HepG2 (cell line): Measurements from ENCODE around the gene ISCA2. TPM values are rescaled to one million over a fixed set of nuclear protein-coding genes. Genes with fewer than 3 reads are reported as not detected.

Experiments
- ATAC-seq: fragments of 200-7000 bp; cut with Tn5 transposase; 3 replicates; pipeline ENCODE4 v1.9.1; 2020; ENCODE audit warnings: mild to moderate bottlenecking, moderate library complexity
- BruUV-seq: library from RNA; stranded (reverse); fragments of 400-500 nt; replicated peaks from 2 replicates; lab custom pipeline; 2021; lab: Mats Ljungman, UMichigan
- CTCF ChIA-PET: fragments of 300-600 bp; formaldehyde crosslinking; extraction: SDS; loops from one replicate; lab custom pipeline; 2021; ENCODE audit warnings: low total read pairs, inconsistent platforms, low intra/inter-chr PET ratio; lab: Yijun Ruan, JAX
- POLR2A ChIA-PET: fragments of 350-600 bp; sonication (Branson Sonifier 250); formaldehyde crosslinking; loops from one replicate; lab custom pipeline; 2020; ENCODE audit warnings: antibody characterized with exemption, inconsistent platforms; lab: Yijun Ruan, JAX
- DNase-seq: peaks from one replicate; pipeline ENCODE4 v3.0.0-alpha.2; 2015; ENCODE audit warnings: low spot score
- FAIRE-seq: peaks from 3 replicates; lab custom pipeline; 2011; peaks lifted over from hg19 to GRCh38; lab: Jason Lieb, UNC
- H2AFZ ChIP-seq: one replicate; pipeline ENCODE4 v1.6.1; 2011; ENCODE audit warnings: low read length, inconsistent platforms
- H3K27ac ChIP-seq: fragments of 300-600 bp; 3 replicates; pipeline ENCODE4 v1.8.0; 2011; ENCODE audit warnings: mixed run types, mild to moderate bottlenecking, mixed read lengths, low read length, inconsistent platforms; ENCODE audit not compliant: insufficient read depth; ENCODE audit errors: extremely low read length
- H3K27me3 ChIP-seq, 2 experiments: fragments of 200-600 bp in 1 of 2; 2 replicates in 1 of 2; 3 replicates in 1 of 2; pipeline versions ENCODE4 v1.6.0 to v1.8.0; 2011; ENCODE audit warnings: low read length in 2 of 2, mild to moderate bottlenecking in 2 of 2, moderate library complexity in 2 of 2, inconsistent platforms in 1 of 2; ENCODE audit not compliant: insufficient read depth in 2 of 2, control insufficient read depth in 1 of 2
- H3K36me3 ChIP-seq, 2 experiments: fragments of 200-600 bp in 1 of 2; replicated peaks in 1 of 2; 2 replicates in 1 of 2; 3 replicates in 1 of 2; pipeline versions ENCODE4 v1.5.1 to v1.8.0; 2011; ENCODE audit warnings: low read length in 2 of 2, inconsistent platforms in 1 of 2; ENCODE audit not compliant: insufficient read depth in 2 of 2, control insufficient read depth in 1 of 2
- H3K4me1 ChIP-seq: 2 replicates; pipeline ENCODE4 v1.5.1; 2012; ENCODE audit warnings: low read length, inconsistent platforms; ENCODE audit not compliant: insufficient read depth
- H3K4me2 ChIP-seq: 2 replicates; pipeline ENCODE4 v1.6.0; 2011; ENCODE audit warnings: low read depth, low read length, inconsistent platforms
- H3K4me3 ChIP-seq, 3 experiments: fragments of 200-600 bp in 1 of 3; sonication (generic), shearing (Covaris generic) in 1 of 3; replicated peaks in 1 of 3; 2 replicates each; pipeline ENCODE4 v1.5.1; 2011 to 2016; ENCODE audit warnings: low read length in 3 of 3, inconsistent platforms in 2 of 3, low read depth in 2 of 3, mild to moderate bottlenecking in 2 of 3, control low read depth in 1 of 3, mixed read lengths in 1 of 3; ENCODE audit not compliant: insufficient read depth in 1 of 3
- H3K79me2 ChIP-seq: one replicate; pipeline ENCODE4 v1.6.1; 2011; ENCODE audit warnings: low read length, inconsistent platforms; ENCODE audit not compliant: insufficient read depth
- H3K9ac ChIP-seq: 2 replicates; pipeline ENCODE4 v1.6.0; 2011; ENCODE audit warnings: mild to moderate bottlenecking, low read depth, low read length, inconsistent platforms; ENCODE audit not compliant: insufficient read depth
- H3K9me3 ChIP-seq: 2 replicates; pipeline ENCODE4 v1.5.1; 2012; ENCODE audit warnings: mild to moderate bottlenecking, low read length
- H4K20me1 ChIP-seq: 2 replicates; pipeline ENCODE4 v1.6.0; 2011; ENCODE audit warnings: inconsistent platforms, mild to moderate bottlenecking, low read length, moderate library complexity; ENCODE audit not compliant: insufficient read depth
- ATAD3A ChIP-seq: sonication (generic); formaldehyde crosslinking; IDR thresholded peaks from 2 replicates; pipeline ENCODE4 v1.4.0; 2020; ENCODE audit warnings: missing genetic modification reagents
- CAMTA2 ChIP-seq: sonication (generic); formaldehyde crosslinking; IDR thresholded peaks from 2 replicates; pipeline ENCODE4 v1.4.0; 2020; ENCODE audit warnings: mild to moderate bottlenecking, missing genetic modification reagents, borderline replicate concordance
- MIER2 ChIP-seq: IDR thresholded peaks from 2 replicates; pipeline ENCODE4 v1.6.1; 2016; ENCODE audit warnings: missing biosample characterization, missing genetic modification reagents
- SKI ChIP-seq: fragments of 450-650 bp; IDR thresholded peaks from one replicate; pipeline ENCODE4 v1.6.1; 2018; ENCODE audit warnings: mild to moderate bottlenecking; ENCODE audit not compliant: partially characterized antibody
- ZNF44 ChIP-seq: sonication (generic); formaldehyde crosslinking; IDR thresholded peaks from 2 replicates; pipeline ENCODE4 v1.5.1; 2020; ENCODE audit warnings: mild to moderate bottlenecking, missing genetic modification reagents
- ZNF546 ChIP-seq: sonication (generic); formaldehyde crosslinking; conservative IDR thresholded peaks from 2 replicates; pipeline ENCODE4 v1.8.1; 2023; ENCODE audit warnings: mild to moderate bottlenecking, missing genetic modification reagents
- ZNF552 ChIP-seq: sonication (generic); formaldehyde crosslinking; IDR thresholded peaks from 2 replicates; pipeline ENCODE4 v1.9.0; 2022; ENCODE audit warnings: missing genetic modification reagents, mild to moderate bottlenecking, borderline replicate concordance
- ZNF83 ChIP-seq: sonication (generic); formaldehyde crosslinking; IDR thresholded peaks from 2 replicates; pipeline ENCODE4 v1.4.0; 2020; ENCODE audit warnings: missing genetic modification reagents, mild to moderate bottlenecking, borderline replicate concordance
- WGBS: methylation state at CpG from one replicate; pipeline ENCODE4 v1.1.6; 2017; ENCODE audit warnings: low lambda C conversion rate; 5-methylcytosine and 5-hydroxymethylcytosine counted together
- in situ Hi-C: cut with HindIII; loops from 2 replicates; pipeline ENCODE4 v1.10.0; 2017; ENCODE audit warnings: low pct_unique_long_range_greater_than_20kb; ENCODE audit not compliant: extremely low pct_ligation_motif_present
- intact Hi-C: fragments of 100-400 bp; cut with micrococcal nuclease; formaldehyde crosslinking; loops from one replicate; pipeline ENCODE4 v1.10.0; 2022; ENCODE audit not compliant: unreplicated experiment
- polyA plus RNA-seq, 8 experiments: library from polyadenylated mRNA; depleted of rRNA in 3 of 8; stranded (reverse) in 7 of 8; unstranded in 1 of 8; fragments of >200 nt; fragmentation: Illumina TruSeq in 4 of 8; extraction: Trizol in 4 of 8; gene quantifications; 2 replicates each; pipeline versions ENCODE4 v1.2.1 to v1.2.3, GENCODE V29; 2011 to 2016; ENCODE audit warnings: low read depth in 4 of 8, missing spikeins in 1 of 8, mixed read lengths in 1 of 8; ENCODE audit not compliant: insufficient read depth in 1 of 8
- total RNA-seq, 5 experiments: library from RNA; depleted of rRNA; stranded (reverse); fragments of >200 nt; fragmentation: Illumina TruSeq; extraction: Trizol; gene quantifications; 2 replicates each; pipeline ENCODE4 v1.2.3, GENCODE V29; 2016; ENCODE audit warnings: low read depth in 1 of 5
- TF ChIP-seq, protein P1 (sequence below): fragments of 450-650 bp; IDR thresholded peaks from 2 replicates; pipeline ENCODE4 v1.6.1; 2017; ENCODE audit warnings: mild to moderate bottlenecking
- TF ChIP-seq, protein P2 (sequence below): sonication (generic); formaldehyde crosslinking; IDR thresholded peaks from 2 replicates; pipeline ENCODE4 v1.4.0; 2020; ENCODE audit warnings: missing genetic modification reagents
- TF ChIP-seq, protein P3 (sequence below): sonication (generic); formaldehyde crosslinking; IDR thresholded peaks from 2 replicates; pipeline ENCODE4 v1.8.1; 2023; ENCODE audit warnings: mild to moderate bottlenecking, inconsistent platforms, moderate library complexity, missing genetic modification reagents, borderline replicate concordance

Gene ISCA2
- total and polyA plus RNA-seq, 2 of the 13 experiments (the other 11 are each of a cell fraction or from before 2014, with no cell fraction given), result 32.1 to 43.4 TPM

DNA sequence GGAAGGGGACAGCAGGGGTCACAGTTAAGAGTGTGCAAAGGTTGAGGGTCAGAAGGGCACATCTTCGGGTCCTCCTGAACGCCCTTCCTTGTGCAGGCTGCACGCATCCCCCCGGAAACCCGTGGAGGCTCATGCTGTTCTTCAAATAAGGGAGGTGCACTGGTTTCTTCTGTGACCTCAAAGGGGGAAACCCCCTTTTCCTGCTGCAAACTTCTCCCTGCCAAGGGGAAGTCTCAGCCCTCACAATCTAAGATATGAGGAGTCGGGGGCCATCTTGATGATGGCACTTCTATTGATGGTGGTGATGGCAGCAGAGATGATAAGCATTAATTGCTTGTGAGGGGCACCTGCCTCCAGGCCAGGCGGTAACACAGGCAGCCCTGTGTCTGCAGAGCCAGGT, 40.0 kb downstream of the ISCA2 start:
- H3K27me3 ChIP-seq, result peaks cover 2 to 34% of the 10 kb centered on the region in 2 experiments; a peak in 3 of 5 replicates
- CTCF ChIA-PET, result no interaction called here
- no peak for FAIRE-seq
- H3K27ac ChIP-seq, result no peak overlapping the region
- no peak overlapping the region for H3K4me3 ChIP-seq
- no peaks in the 10 kb centered on the region for H3K79me2 ChIP-seq
- no peak for ATAC-seq
- H3K9me3 ChIP-seq, result no peaks in the 10 kb centered on the region
- H2AFZ ChIP-seq, result no peak overlapping the region
- no peak for TF ChIP-seq SKI
- TF ChIP-seq ZNF552, result no peak
- TF ChIP-seq CAMTA2 (CRISPR knock-in tag), result no peak
- TF ChIP-seq ZNF83 (CRISPR knock-in tag), result no peak
- no peak for TF ChIP-seq ZNF44 (CRISPR knock-in tag)
- TF ChIP-seq, protein P1, sequence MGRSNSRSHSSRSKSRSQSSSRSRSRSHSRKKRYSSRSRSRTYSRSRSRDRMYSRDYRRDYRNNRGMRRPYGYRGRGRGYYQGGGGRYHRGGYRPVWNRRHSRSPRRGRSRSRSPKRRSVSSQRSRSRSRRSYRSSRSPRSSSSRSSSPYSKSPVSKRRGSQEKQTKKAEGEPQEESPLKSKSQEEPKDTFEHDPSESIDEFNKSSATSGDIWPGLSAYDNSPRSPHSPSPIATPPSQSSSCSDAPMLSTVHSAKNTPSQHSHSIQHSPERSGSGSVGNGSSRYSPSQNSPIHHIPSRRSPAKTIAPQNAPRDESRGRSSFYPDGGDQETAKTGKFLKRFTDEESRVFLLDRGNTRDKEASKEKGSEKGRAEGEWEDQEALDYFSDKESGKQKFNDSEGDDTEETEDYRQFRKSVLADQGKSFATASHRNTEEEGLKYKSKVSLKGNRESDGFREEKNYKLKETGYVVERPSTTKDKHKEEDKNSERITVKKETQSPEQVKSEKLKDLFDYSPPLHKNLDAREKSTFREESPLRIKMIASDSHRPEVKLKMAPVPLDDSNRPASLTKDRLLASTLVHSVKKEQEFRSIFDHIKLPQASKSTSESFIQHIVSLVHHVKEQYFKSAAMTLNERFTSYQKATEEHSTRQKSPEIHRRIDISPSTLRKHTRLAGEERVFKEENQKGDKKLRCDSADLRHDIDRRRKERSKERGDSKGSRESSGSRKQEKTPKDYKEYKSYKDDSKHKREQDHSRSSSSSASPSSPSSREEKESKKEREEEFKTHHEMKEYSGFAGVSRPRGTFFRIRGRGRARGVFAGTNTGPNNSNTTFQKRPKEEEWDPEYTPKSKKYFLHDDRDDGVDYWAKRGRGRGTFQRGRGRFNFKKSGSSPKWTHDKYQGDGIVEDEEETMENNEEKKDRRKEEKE, result no peak
- TF ChIP-seq, protein P2, sequence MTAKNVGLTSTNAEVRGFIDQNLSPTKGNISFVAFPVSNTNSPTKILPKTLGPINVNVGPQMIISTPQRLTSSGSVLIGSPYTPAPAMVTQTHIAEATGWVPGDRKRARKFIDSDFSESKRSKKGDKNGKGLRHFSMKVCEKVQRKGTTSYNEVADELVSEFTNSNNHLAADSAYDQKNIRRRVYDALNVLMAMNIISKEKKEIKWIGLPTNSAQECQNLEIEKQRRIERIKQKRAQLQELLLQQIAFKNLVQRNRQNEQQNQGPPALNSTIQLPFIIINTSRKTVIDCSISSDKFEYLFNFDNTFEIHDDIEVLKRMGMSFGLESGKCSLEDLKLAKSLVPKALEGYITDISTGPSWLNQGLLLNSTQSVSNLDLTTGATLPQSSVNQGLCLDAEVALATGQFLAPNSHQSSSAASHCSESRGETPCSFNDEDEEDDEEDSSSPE, result no peak
- TF ChIP-seq, protein P3, sequence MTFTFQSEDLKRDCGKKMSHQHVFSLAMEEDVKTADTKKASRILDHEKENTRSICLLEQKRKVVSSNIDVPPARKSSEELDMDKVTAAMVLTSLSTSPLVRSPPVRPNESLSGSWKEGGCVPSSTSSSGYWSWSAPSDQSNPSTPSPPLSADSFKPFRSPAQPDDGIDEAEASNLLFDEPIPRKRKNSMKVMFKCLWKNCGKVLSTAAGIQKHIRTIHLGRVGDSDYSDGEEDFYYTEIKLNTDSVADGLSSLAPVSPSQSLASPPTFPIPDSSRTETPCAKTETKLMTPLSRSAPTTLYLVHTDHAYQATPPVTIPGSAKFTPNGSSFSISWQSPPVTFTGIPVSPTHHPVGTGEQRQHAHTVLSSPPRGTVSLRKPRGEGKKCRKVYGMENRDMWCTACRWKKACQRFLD, result no peak
- TF ChIP-seq ZNF546 (CRISPR knock-in tag), result no peak
- no peak for TF ChIP-seq MIER2 (CRISPR knock-in tag)
- no peak for TF ChIP-seq ATAD3A (CRISPR knock-in tag)
- H3K4me2 ChIP-seq, result no peak overlapping the region
- POLR2A ChIA-PET, result no interaction called here
- no peaks in the 10 kb centered on the region for H4K20me1 ChIP-seq
- no TSS peak for BruUV-seq
- no peaks in the 10 kb centered on the region for H3K36me3 ChIP-seq
- in situ Hi-C loops (no loop called here), intact Hi-C loops (no loop called here)
- no peak for DNase-seq
- 0% methylated on average over 5 of the region's 7 CpGs for WGBS
- H3K9ac ChIP-seq, result no peak overlapping the region
- peaks cover 13% of the 10 kb centered on the region for H3K4me1 ChIP-seq
